DMS114 treated with DMSO at 0.1 percent for 48 hours (cell line): Measurements from ENCODE around the gene APOBEC3C.
A peak's percentile ranks its signal among the peaks of the same experiment; 100 is the strongest.
"Not testable (repeated sequence)": the region's sequence is repeated elsewhere in the genome, so short reads cannot be mapped to it uniquely, and the experiment has no call there.

Experiments used
- DNase-seq: peaks from one replicate; lab custom pipeline; 2025; ENCODE audit not compliant: unreplicated experiment; lab: John Stamatoyannopoulos, UW

APOBEC3C gene

GRCh38 chr22:39020021-39020651 lies 6.1 kb downstream of the APOBEC3C start:
- not testable (repeated sequence) for DNase-seq

GRCh38 chr22:39021552-39022250 lies 7.6 kb downstream of the APOBEC3C start:
- no peak for DNase-seq

DNA sequence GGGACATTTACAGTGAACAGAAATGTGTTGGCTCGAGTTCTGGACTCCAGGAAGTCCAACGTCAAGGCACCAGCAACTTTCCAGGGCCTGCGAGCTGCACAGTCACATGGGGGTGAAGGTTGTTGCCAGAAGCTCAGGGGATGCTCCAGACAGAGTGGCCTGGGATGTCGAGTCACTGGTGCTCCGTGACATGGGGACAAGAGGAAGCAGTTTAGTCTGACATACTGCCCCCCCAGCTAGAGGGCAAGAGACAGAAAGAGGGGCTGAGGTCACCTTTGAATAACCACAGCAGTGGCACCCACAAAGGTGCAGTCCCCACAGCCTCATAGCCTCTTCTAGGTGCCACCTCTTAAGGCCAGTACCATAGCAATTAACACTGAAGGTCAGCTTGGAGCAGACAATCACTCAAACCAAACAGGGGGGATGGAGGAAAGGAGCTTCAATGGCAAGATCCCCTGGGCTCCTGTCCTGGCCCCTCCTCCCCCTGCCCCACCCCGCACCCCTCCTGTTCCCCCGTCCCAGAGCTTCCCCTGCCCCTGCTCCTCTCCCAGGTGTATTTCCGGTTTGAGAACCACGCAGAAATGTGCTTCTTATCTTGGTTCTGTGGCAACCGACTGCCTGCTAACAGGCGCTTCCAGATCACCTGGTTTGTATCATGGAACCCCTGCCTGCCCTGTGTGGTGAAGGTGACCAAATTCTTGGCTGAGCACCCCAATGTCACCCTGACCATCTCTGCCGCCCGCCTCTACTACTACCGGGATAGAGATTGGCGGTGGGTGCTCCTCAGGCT lies 10.7 kb downstream of the APOBEC3C start:
- DNase-seq: no peak

GRCh38 chr22:39026509-39027150 lies 12.6 kb downstream of the APOBEC3C start:
- DNase-seq: no peak

DNA sequence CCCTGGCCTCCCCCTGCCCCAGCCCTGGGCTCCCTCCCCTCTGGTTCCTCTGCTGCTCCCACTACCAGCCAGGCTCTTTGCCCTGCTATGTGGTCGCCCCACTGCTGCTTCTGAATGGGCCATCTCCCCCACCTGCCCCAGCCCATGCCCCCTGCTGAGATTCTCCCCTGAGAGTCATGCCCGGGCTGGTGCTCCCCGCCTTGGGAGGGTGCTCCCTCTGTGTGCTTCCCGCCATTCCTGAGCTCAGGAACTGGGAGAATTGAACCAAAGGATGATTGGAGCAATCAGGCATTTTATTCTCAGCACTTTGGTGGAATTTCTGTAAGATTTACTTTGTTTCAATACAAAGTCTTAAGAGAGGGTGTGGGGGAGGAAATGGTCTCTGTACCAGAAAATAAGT lies 13.7 kb downstream of the APOBEC3C start:
- no peak for DNase-seq

DNA sequence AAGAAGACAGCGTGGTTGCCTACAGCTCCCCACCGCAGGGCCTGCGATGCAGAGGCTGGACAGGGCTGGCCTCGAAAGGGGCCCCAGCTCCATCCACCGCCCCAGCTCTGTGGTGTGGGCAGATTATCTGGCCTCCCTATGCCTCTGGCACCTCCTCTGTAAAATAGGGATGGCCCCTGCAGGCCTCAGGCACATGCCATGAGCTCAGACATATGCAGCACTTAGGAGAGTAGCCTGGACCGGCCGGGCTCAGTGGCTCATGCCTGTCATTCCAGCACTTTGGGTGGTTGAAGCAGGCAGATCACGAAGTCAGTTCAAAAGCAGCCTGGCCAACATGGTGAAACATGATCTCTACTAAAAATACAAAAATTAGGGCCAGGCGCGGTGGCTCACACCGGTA lies 14.2 kb downstream of the APOBEC3C start:
- no peak for DNase-seq

- no peak for DNase-seq
Observed at GRCh38 chr22:39029227-39029626, 15.2 kb downstream of the APOBEC3C start.

DNA sequence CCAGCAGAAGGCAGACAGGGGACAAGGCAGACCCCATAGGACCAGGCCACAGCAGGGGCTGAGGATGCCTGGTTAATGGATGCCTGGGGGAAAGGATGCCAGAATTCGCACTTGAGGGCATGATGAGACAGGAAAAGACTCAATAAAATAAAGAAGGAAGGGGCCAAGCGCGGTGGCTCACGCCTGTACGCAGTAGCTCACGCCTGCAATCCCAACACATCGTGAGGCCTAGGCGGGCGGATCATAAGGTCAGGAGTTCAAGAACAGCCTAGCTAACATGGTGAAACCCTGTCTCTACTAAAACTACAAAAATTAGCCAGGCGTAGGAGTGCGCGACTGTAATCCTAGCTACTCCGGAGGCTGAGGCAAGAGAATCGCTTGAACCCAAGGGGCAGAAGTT lies 16.6 kb downstream of the APOBEC3C start:
- DNase-seq: no peak

DNA sequence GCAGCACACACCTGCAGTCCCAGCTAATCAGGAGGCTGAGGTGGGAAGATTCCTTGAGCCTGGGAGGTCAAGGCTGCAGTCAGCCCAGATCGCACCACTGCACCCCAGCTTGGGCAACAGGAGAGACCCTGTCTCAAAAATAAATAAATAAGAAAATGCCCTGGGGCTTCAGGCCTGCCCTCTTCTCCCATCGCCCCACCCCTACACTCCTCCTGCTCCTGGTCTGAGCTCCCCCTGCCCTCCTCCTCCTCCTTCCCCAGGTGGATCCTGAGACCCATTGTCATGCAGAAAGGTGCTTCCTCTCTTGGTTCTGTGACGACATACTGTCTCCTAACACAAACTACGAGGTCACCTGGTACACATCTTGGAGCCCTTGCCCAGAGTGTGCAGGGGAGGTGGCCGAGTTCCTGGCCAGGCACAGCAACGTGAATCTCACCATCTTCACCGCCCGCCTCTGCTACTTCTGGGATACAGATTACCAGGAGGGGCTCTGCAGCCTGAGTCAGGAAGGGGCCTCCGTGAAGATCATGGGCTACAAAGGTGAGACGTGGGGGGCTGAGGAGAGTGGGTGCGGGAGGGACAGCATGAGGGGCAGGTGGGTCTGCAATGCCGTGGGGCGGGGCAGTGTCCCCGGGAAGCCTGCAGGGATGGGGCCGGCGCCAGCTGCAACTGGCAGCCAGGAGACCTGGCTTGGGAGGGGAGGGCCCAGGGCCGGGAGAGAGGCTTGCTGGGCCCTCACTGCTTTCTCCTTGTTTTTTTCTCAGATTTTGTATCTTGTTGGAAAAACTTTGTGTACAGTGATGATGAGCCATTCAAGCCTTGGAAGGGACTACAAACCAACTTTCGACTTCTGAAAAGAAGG lies 17.6 kb downstream of the APOBEC3C start:
- DNase-seq: not testable (repeated sequence)

- DNase-seq: not testable (repeated sequence)
Observed at GRCh38 chr22:39037071-39037470, 23.0 kb downstream of the APOBEC3C start.

GRCh38 chr22:39039306-39040126 lies 25.5 kb downstream of the APOBEC3C start:
- DNase-seq: no peak

- DNase-seq: not testable (repeated sequence)
Observed at GRCh38 chr22:39040155-39040537, 26.1 kb downstream of the APOBEC3C start.

DNA sequence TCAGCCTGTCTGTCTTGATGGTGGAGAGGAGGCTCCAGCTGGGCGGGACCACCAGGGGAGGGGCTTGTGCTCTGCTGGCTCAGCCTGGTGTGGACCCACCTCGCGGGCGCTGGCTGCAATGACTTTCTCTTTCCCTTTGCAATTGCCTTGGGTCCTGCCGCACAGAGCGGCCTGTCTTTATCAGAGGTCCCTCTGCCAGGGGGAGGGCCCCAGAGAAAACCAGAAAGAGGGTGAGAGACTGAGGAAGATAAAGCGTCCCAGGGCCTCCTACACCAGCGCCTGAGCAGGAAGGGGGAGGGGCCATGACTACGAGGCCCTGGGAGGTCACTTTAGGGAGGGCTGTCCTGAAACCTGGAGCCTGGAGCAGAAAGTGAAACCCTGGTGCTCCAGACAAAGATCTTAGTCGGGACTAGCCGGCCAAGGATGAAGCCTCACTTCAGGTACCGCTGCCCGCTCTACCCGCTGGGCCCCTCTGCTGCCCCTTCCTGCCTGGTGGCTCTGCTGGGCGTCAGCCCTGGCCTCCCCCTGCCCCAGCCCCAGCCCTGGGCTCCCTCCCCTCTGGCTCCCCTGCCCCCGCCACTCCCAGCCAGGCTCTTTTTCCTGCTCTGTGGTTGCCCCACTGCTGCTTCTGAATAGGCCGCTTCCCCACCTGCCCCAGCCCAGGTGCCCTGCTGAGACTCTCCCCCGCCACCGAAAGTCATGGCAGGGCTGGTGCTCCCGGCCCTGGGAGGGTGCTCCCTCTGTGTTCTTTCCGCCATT lies 26.7 kb downstream of the APOBEC3C start, which contains the start of gene APOBEC3F:
TSS of gene APOBEC3F (plus strand) at position 327 of the 759 bp plus-strand sequence. CDS start at position 424, 97 bp downstream.
- peak; percentile 30 for DNase-seq

GRCh38 chr22:39041908-39042307 lies 27.9 kb downstream of the APOBEC3C start:
- no peak for DNase-seq

GRCh38 chr22:39043063-39043462 lies 29.0 kb downstream of the APOBEC3C start:
- DNase-seq: not testable (repeated sequence)

DNA sequence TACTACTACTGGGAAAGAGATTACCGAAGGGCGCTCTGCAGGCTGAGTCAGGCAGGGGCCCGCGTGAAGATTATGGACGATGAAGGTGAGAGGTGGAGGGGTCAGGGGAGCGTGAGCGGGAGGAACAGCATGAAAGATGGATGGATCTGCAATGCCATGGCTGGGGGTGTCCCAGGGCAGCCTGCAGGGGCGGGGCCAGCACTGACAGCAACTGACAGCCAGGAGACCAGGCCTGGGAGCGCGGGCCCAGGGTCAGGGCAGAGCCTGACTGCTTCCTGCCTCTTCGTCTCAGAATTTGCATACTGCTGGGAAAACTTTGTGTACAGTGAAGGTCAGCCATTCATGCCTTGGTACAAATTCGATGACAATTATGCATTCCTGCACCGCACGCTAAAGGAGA lies 31.1 kb downstream of the APOBEC3C start:
- not testable (repeated sequence) for DNase-seq

DNA sequence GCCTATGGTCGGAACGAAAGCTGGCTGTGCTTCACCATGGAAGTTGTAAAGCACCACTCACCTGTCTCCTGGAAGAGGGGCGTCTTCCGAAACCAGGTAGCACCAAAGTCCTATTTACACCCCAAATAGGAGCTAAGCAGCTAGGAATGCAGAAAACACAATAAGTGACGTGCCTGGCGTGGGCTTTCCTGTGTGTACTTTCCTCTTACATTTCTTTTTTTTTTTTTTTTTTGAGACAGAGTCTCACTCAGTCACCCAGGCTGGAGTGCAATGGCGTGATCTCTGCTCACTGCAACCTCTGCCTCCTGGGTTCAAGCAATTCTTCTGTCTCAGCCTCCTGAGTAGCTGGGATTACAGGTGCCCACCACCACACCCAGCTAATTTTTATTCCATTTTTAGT lies 35.4 kb downstream of the APOBEC3C start:
- not testable (repeated sequence) for DNase-seq

DNA sequence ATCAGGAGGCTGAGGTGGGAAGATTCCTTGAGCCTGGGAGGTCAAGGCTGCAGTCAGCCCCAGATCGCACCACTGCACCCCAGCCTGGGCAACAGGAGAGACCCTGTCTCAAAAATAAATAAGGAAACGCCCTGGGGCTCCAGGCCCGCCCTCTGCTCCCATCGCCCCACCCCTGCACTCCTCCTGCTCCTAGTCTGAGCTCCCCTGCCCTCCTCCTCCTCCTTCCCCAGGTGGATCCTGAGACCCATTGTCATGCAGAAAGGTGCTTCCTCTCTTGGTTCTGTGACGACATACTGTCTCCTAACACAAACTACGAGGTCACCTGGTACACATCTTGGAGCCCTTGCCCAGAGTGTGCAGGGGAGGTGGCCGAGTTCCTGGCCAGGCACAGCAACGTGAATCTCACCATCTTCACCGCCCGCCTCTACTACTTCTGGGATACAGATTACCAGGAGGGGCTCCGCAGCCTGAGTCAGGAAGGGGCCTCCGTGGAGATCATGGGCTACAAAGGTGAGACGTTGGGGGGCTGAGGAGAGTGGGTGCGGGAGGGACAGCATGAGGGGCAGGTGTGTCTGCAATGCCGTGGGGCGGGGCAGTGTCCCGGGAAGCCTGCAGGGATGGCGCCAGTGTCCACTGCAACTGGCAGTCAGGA lies 37.9 kb downstream of the APOBEC3C start:
- not testable (repeated sequence) for DNase-seq
